ENCODE measurements around the gene UBASH3A.

DNA sequence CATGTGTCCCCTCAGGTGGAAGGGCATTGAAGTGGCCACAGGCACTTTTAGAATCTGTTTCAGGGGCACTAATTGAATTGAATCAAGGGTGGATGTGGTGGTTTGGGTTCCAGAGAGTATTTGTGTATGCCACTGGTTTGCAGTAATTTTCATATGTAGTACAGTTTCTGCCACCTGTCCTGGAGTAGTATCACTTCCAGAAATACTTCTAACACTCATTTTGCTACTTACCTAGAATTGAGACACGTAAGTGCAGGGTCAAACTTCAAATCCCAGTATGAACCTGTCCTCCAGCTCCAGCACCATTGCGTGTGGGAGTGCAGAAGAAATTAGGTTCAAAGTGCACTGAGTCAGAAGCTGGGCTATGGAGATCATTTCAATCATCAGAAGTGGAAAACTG lies 65.6 kb downstream of the UBASH3A start:
- no peak for TF ChIP-seq POLR2A (IDR thresholded peaks at IDR 0.05)
- TF ChIP-seq, protein P1, sequence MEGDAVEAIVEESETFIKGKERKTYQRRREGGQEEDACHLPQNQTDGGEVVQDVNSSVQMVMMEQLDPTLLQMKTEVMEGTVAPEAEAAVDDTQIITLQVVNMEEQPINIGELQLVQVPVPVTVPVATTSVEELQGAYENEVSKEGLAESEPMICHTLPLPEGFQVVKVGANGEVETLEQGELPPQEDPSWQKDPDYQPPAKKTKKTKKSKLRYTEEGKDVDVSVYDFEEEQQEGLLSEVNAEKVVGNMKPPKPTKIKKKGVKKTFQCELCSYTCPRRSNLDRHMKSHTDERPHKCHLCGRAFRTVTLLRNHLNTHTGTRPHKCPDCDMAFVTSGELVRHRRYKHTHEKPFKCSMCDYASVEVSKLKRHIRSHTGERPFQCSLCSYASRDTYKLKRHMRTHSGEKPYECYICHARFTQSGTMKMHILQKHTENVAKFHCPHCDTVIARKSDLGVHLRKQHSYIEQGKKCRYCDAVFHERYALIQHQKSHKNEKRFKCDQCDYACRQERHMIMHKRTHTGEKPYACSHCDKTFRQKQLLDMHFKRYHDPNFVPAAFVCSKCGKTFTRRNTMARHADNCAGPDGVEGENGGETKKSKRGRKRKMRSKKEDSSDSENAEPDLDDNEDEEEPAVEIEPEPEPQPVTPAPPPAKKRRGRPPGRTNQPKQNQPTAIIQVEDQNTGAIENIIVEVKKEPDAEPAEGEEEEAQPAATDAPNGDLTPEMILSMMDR (IDR thresholded peaks at IDR 0.05), result no peak
- no peak for TF ChIP-seq POLR2AphosphoS5 (IDR thresholded peaks at IDR 0.05)
